Measurements from ENCODE around the gene METRNL. TPM values are rescaled to one million over a fixed set of nuclear protein-coding genes. Genes with fewer than 3 reads are reported as not detected.
"Not testable (repeated sequence)": the region's sequence is repeated elsewhere in the genome, so short reads cannot be mapped to it uniquely, and the experiment has no call there.

METRNL gene
- total and polyA plus RNA-seq, 5 donors from 2014 or later: 0.47 to 22.7 (median 0.84) TPM

GRCh38 chr17:83044479-83044878 lies 34.9 kb upstream of the METRNL start:
- H3K4me3 ChIP-seq (ENCODE audit: low read depth, low read length): peak overlapping the region; percentile 66
- Mint-ChIP-seq H3K4me3 (peak overlapping the region in 2 of 4 donors; percentile 16 to 65), H3K4me1 (peaks cover 24 to 61% (median 37%) of the 10 kb centered on the region in 4 donors), H3K9me3 (peaks cover 0 to 18% (median 6%) of the 10 kb centered on the region in 7 donors), H3K27ac (peak overlapping the region in 2 of 3 donors; percentile 43 to 76), H3K36me3 (peaks cover 37% of the 10 kb centered on the region)
- H3K9me3 ChIP-seq (ENCODE audit: control insufficient read depth in 2 of 2, low read length in 2 of 2): peaks cover 14 to 15% of the 10 kb centered on the region in 2 experiments
- ATAC-seq (ENCODE audit: low read depth in 2 of 2); H3K27me3 ChIP-seq (ENCODE audit: control insufficient read depth, insufficient read depth, low read length); H3K27ac ChIP-seq (ENCODE audit: insufficient read depth, low read length, poor library complexity, severe bottlenecking); H3K27me3 Mint-ChIP-seq; DNase-seq: not testable (repeated sequence)
- H3K4me1 ChIP-seq (ENCODE audit: control insufficient read depth, insufficient read depth, low read length, poor library complexity, severe bottlenecking): peaks cover 33% of the 10 kb centered on the region
- H3K36me3 ChIP-seq (ENCODE audit: control insufficient read depth, insufficient read depth, low read length): peaks cover 20% of the 10 kb centered on the region

GRCh38 chr17:83046448-83047181 lies 32.8 kb upstream of the METRNL start:
- Histone ChIP-seq H3K4me1 (ENCODE audit: control insufficient read depth, insufficient read depth, low read length, poor library complexity, severe bottlenecking) (peaks cover 37% of the 10 kb centered on the region), H3K27me3 (ENCODE audit: control insufficient read depth, insufficient read depth, low read length) (no peaks in the 10 kb centered on the region), H3K27ac (ENCODE audit: insufficient read depth, low read length, poor library complexity, severe bottlenecking) (no peak overlapping the region), H3K36me3 (ENCODE audit: control insufficient read depth, insufficient read depth, low read length) (peaks cover 8% of the 10 kb centered on the region), H3K4me3 (ENCODE audit: low read depth, low read length) (peak overlapping the region; percentile 21), H3K9me3 (ENCODE audit: control insufficient read depth in 2 of 2, low read length in 2 of 2) (peaks cover 4 to 6% of the 10 kb centered on the region in 2 experiments)
- DNase-seq (no peak), ATAC-seq (ENCODE audit: low read depth in 2 of 2) (no peak)
- Mint-ChIP-seq H3K36me3 (peaks cover 23% of the 10 kb centered on the region), H3K27me3 (no peaks in the 10 kb centered on the region), H3K4me1 (peaks cover 26 to 73% (median 42%) of the 10 kb centered on the region in 4 donors), H3K27ac (peak overlapping the region in 2 of 3 donors; percentile 3 to 56), H3K4me3 (peak overlapping the region in 2 of 4 donors; percentile 9 to 84), H3K9me3 (peaks cover 0 to 12% (median 4%) of the 10 kb centered on the region in 7 donors)

GRCh38 chr17:83047182-83047478 lies 32.3 kb upstream of the METRNL start:
- Mint-ChIP-seq H3K4me1 (peaks cover 24 to 74% (median 42%) of the 10 kb centered on the region in 4 donors), H3K4me3 (peak overlapping the region in 1 of 4 donors; percentile 84), H3K36me3 (peaks cover 19% of the 10 kb centered on the region), H3K27me3 (no peaks in the 10 kb centered on the region), H3K9me3 (peaks cover 0 to 12% (median 3%) of the 10 kb centered on the region in 7 donors), H3K27ac (peak overlapping the region in 1 of 3 donors; percentile 48)
- H3K36me3 ChIP-seq (ENCODE audit: control insufficient read depth, insufficient read depth, low read length): peaks cover 5% of the 10 kb centered on the region
- no peak overlapping the region for H3K4me3 ChIP-seq (ENCODE audit: low read depth, low read length)
- DNase-seq (no peak), ATAC-seq (ENCODE audit: low read depth in 2 of 2) (no peak)
- peaks cover 41% of the 10 kb centered on the region for H3K4me1 ChIP-seq (ENCODE audit: control insufficient read depth, insufficient read depth, low read length, poor library complexity, severe bottlenecking)
- no peaks in the 10 kb centered on the region for H3K27me3 ChIP-seq (ENCODE audit: control insufficient read depth, insufficient read depth, low read length)
- peaks cover under 1 to 2% of the 10 kb centered on the region in 2 experiments for H3K9me3 ChIP-seq (ENCODE audit: control insufficient read depth in 2 of 2, low read length in 2 of 2)
- H3K27ac ChIP-seq (ENCODE audit: insufficient read depth, low read length, poor library complexity, severe bottlenecking): no peak overlapping the region

- Histone ChIP-seq H3K27ac (ENCODE audit: insufficient read depth, low read length, poor library complexity, severe bottlenecking) (peak overlapping the region; percentile 72), H3K4me3 (ENCODE audit: low read depth, low read length) (peak overlapping the region; percentile 92), H3K4me1 (ENCODE audit: control insufficient read depth, insufficient read depth, low read length, poor library complexity, severe bottlenecking) (peaks cover 42% of the 10 kb centered on the region)
- peaks cover 11% of the 10 kb centered on the region for H3K36me3 Mint-ChIP-seq
- not testable (repeated sequence) for H3K27me3 ChIP-seq (ENCODE audit: control insufficient read depth, insufficient read depth, low read length); ATAC-seq (ENCODE audit: low read depth in 2 of 2); DNase-seq; H3K9me3 ChIP-seq (ENCODE audit: control insufficient read depth in 2 of 2, low read length in 2 of 2); H3K36me3 ChIP-seq (ENCODE audit: control insufficient read depth, insufficient read depth, low read length); H3K27me3 Mint-ChIP-seq; H3K9me3 Mint-ChIP-seq
- peak overlapping the region; percentile 83 to 98 (median 98) for H3K27ac Mint-ChIP-seq
- peaks cover 21 to 68% (median 36%) of the 10 kb centered on the region in 4 donors for H3K4me1 Mint-ChIP-seq
- peak overlapping the region; percentile 81 to 95 (median 92) for H3K4me3 Mint-ChIP-seq
These were observed 31.5 kb upstream of the METRNL start for GRCh38 chr17:83047818-83048475.

GRCh38 chr17:83050651-83051395 lies 28.6 kb upstream of the METRNL start:
- no peak for DNase-seq
- Mint-ChIP-seq H3K4me1 (peaks cover 11 to 61% (median 24%) of the 10 kb centered on the region in 4 donors), H3K27me3 (no peaks in the 10 kb centered on the region), H3K4me3 (peak overlapping the region; percentile 86 to 93 (median 92)), H3K36me3 (peaks cover 6% of the 10 kb centered on the region), H3K9me3 (peaks cover 0 to 3% (median 0%) of the 10 kb centered on the region in 7 donors), H3K27ac (peak overlapping the region; percentile 73 to 96 (median 93))
- Histone ChIP-seq H3K27me3 (ENCODE audit: control insufficient read depth, insufficient read depth, low read length) (no peaks in the 10 kb centered on the region), H3K36me3 (ENCODE audit: control insufficient read depth, insufficient read depth, low read length) (peaks cover 3% of the 10 kb centered on the region), H3K4me1 (ENCODE audit: control insufficient read depth, insufficient read depth, low read length, poor library complexity, severe bottlenecking) (peaks cover 34% of the 10 kb centered on the region), H3K9me3 (ENCODE audit: control insufficient read depth in 2 of 2, low read length in 2 of 2) (no peaks in the 10 kb centered on the region), H3K27ac (ENCODE audit: insufficient read depth, low read length, poor library complexity, severe bottlenecking) (peak overlapping the region; percentile 87), H3K4me3 (ENCODE audit: low read depth, low read length) (no peak overlapping the region)
- ATAC-seq (ENCODE audit: low read depth in 2 of 2): no peak

GRCh38 chr17:83051396-83052240 lies 27.8 kb upstream of the METRNL start:
- Mint-ChIP-seq H3K36me3 (peaks cover 3% of the 10 kb centered on the region), H3K9me3 (peaks cover 0 to 2% (median 0%) of the 10 kb centered on the region in 7 donors), H3K4me1 (peaks cover 11 to 55% (median 24%) of the 10 kb centered on the region in 4 donors), H3K27ac (peak overlapping the region; percentile 93 to 96 (median 96)), H3K27me3 (no peaks in the 10 kb centered on the region), H3K4me3 (peak overlapping the region; percentile 86 to 93 (median 92))
- H3K27ac ChIP-seq (ENCODE audit: insufficient read depth, low read length, poor library complexity, severe bottlenecking): peak overlapping the region; percentile 87
- DNase-seq (peak; percentile 96 to 99 (median 97)), ATAC-seq (ENCODE audit: low read depth in 2 of 2) (peak; percentile 83 to 87)
- H3K4me1 ChIP-seq (ENCODE audit: control insufficient read depth, insufficient read depth, low read length, poor library complexity, severe bottlenecking): peaks cover 28% of the 10 kb centered on the region
- H3K9me3 ChIP-seq (ENCODE audit: control insufficient read depth in 2 of 2, low read length in 2 of 2): no peaks in the 10 kb centered on the region
- peak overlapping the region; percentile 44 for H3K4me3 ChIP-seq (ENCODE audit: low read depth, low read length)
- H3K27me3 ChIP-seq (ENCODE audit: control insufficient read depth, insufficient read depth, low read length): no peaks in the 10 kb centered on the region
- peaks cover 3% of the 10 kb centered on the region for H3K36me3 ChIP-seq (ENCODE audit: control insufficient read depth, insufficient read depth, low read length)

GRCh38 chr17:83052241-83052564 lies 27.2 kb upstream of the METRNL start:
- DNase-seq (no peak), ATAC-seq (ENCODE audit: low read depth in 2 of 2) (no peak)
- peaks cover 11 to 52% (median 23%) of the 10 kb centered on the region in 4 donors for H3K4me1 Mint-ChIP-seq
- Histone ChIP-seq H3K4me1 (ENCODE audit: control insufficient read depth, insufficient read depth, low read length, poor library complexity, severe bottlenecking) (peaks cover 28% of the 10 kb centered on the region), H3K4me3 (ENCODE audit: low read depth, low read length) (peak overlapping the region; percentile 44), H3K36me3 (ENCODE audit: control insufficient read depth, insufficient read depth, low read length) (no peaks in the 10 kb centered on the region), H3K27ac (ENCODE audit: insufficient read depth, low read length, poor library complexity, severe bottlenecking) (peak overlapping the region; percentile 87), H3K9me3 (ENCODE audit: control insufficient read depth in 2 of 2, low read length in 2 of 2) (no peaks in the 10 kb centered on the region), H3K27me3 (ENCODE audit: control insufficient read depth, insufficient read depth, low read length) (no peaks in the 10 kb centered on the region)
- no peaks in the 10 kb centered on the region for H3K36me3 Mint-ChIP-seq
- H3K9me3 Mint-ChIP-seq: no peaks in the 10 kb centered on the region
- H3K27ac Mint-ChIP-seq: peak overlapping the region; percentile 78 to 96 (median 90)
- H3K4me3 Mint-ChIP-seq: peak overlapping the region; percentile 86 to 93 (median 92)
- no peaks in the 10 kb centered on the region for H3K27me3 Mint-ChIP-seq
